GM18861 (cell line): ENCODE measurements around the gene VWA1.

ENCODE experiments used
- ATAC-seq: cut with Tn5 transposase; IDR thresholded peaks from one replicate; pipeline ENCODE4 v1.9.1; 2021; ENCODE audit not compliant: unreplicated experiment

The VWA1 gene

DNA sequence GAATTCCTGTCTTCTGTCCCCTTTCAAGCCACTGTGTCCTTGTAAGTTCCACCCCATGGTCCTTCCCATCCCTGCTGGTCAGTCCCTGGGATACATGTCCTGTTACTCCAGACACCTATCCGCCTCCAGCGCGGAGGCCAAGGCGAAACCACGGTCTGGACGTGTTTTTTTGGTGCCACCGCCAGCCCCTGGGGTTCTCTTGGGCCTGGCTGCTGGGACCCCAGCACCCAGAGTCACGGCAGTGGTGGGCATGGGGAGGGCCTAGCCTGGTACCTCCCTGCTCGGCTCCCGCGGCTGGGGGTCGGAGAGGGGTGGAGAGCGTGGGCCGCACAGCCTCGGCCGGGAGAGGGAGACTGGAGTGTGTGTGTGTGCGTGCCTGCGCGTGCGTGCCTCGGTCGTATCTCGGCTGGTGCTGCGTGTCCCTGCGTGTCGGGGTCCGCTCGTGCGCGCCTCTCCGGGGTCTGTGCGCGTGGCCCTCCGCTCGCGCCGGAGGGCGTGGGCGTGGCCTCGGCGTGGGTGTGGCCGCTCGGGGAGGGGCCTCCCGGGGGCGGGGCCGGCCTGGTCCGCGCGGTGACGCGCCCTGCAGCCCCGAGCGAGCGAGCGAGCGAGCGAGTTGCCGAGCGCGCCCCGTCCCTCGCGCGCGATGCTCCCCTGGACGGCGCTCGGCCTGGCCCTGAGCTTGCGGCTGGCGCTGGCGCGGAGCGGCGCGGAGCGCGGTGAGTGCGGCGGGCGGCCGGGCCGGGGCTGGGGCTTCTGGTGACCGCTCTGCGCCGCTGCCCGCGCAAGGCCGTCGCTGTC lies at the start of gene VWA1:
VWA1 (plus strand) TSS at position 585 of the 798 bp plus-strand sequence; CDS start at position 644, 59 bp downstream.
- ATAC-seq: no peak

DNA sequence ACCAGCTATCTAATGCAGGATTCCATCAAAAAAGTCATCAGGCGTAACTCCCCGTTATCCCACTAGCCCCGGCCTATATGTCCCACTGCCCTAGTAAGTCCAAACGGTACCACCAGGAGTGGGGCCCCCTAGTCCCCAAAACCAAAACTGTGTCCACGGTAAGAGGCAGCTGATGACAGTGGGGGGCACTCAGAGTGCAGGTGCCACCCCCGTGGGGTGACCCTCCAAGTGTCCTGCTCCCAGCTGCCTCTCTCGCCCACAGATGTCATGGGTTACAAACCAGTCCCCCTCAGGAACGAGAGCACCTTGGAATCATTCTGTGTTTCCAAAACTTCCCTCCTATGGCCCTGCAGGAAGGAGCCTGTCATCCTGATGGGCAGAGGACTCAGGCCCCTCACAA lies 49.6 kb upstream of the VWA1 start:
- no peak for ATAC-seq

- ATAC-seq: no peak
Observed at GRCh38 chr1:1387098-1388077, 48.1 kb upstream of the VWA1 start.

DNA sequence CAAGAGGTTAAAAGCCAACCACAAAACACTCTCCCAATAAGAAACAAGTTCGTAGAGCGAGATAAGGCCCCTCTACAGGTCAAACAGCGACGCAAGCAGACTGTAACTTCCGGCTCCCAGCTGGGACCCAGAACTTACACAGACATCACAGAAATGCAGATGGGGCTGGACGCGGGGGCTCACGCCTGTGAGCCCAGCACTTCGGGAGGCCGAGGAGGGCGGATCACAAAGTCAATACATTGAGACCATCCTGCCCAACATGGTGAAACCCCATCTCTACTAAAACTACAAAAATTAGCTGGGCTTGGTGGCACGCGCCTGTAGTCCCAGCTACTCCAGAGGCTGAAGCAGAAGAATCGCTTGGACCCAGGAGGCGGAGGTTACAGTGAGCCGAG lies 47.4 kb upstream of the VWA1 start:
- no peak for ATAC-seq

- ATAC-seq: no peak
Observed at GRCh38 chr1:1390675-1391074, 44.8 kb upstream of the VWA1 start.

GRCh38 chr1:1391225-1391624 lies 44.3 kb upstream of the VWA1 start:
- ATAC-seq: no peak

DNA sequence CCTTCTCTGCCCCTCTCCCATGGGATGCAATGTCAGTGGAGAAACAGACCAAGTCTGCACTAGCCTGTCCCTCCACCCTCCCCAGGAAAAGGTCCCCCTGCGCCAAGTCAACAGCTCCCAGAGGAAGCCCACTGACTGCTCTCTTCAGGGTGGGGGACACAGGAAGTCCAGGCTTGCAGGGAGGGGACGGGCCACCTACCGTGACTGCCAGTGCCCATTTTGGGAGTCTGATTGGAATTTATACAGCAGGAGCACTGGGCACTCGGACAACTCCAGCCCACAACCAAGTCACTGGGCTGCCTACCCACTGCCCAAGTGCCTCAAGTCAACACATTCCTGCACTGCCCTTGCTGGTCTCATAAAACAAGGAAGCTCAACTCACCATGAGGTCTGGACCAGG lies 42.5 kb upstream of the VWA1 start:
- no peak for ATAC-seq

GRCh38 chr1:1393428-1393827 lies 42.1 kb upstream of the VWA1 start:
- no peak for ATAC-seq

GRCh38 chr1:1394116-1394515 lies 41.4 kb upstream of the VWA1 start:
- no peak for ATAC-seq

DNA sequence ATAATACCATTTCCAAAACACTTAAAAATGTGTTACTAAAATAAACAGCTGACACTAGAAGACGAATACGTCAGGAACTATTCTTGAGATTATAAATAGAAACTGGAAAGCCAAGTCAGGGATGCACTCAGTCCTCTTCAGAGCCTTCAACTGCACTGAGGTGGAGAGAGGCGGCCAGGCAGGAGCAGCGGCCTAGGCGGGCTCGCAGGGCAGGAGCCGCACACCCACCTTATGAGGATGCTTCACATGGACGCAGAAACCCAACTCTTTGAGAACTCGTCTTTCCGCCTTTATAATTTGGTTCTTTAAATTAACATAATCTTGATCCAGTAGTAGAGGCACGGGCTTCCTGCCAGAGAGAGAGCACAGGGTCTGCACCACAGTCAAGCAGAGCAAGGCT lies 40.3 kb upstream of the VWA1 start:
- ATAC-seq: no peak

GRCh38 chr1:1397839-1398523 lies 37.5 kb upstream of the VWA1 start:
- ATAC-seq: no peak

DNA sequence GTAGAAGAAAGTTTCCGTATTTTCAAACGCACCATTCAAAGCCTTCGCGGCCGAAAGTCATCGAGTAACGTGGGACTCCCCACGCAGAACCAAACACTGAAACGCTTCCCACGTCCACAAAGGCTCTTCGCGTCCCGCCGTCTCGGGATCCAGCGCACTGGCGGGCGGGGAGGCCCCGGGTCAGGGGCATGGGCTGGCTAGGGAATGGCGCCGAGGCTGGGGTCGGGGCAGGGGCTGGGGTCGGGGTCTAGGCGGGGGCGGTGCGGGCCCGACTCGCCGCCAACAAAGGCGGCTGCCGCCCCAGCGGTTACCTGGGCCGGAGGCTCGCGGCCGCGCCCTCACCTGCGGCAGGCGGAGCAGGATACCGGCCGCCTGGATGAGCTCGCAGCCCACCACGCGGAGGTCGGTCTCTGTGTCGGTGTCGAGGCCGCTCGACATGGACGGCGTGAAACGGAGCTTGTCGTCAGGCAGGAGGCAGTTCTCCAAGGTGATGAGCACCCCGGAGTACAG lies 36.8 kb upstream of the VWA1 start:
- ATAC-seq: peak; percentile 11

DNA sequence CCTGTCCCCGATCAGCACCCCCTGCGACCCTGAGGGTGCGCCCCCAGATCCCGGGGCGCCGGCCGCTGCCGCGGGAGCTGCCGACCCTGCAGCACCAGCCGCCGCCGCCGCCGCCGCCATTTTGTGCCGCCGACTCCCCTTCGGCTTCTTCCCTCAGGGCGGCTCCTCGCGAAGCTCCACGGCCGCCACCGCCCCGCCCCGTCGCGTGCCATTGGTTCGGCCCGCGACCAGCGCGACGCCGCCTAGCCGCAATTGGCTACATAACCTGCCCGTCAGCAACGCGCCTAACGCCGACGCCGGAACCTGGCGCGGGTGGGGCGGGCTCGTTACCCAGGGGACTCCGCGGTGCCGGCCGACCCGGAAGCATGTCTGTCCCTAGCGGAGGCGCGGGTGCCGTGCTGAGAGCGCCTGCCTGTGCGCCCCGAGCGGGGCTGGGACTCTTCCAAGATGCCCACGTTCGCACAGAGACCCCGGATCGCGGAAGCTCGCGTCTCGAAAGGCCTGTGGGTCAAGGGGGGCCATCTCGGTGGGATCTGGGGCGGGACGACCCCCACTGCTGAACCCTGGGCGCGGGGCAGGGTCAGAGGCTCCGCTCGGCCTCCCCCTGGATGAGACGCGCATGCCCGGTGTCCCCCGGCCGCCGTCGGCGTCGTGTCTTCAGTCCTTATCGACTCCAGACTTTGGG lies 36.2 kb upstream of the VWA1 start, which contains the start of gene CCNL2:
CCNL2 (minus strand) TSS at position 149 of the 685 bp plus-strand sequence; CDS start at position 120, 29 bp downstream.
- ATAC-seq: peak; percentile 87

GRCh38 chr1:1399872-1400575 lies 35.5 kb upstream of the VWA1 start:
- no peak for ATAC-seq

DNA sequence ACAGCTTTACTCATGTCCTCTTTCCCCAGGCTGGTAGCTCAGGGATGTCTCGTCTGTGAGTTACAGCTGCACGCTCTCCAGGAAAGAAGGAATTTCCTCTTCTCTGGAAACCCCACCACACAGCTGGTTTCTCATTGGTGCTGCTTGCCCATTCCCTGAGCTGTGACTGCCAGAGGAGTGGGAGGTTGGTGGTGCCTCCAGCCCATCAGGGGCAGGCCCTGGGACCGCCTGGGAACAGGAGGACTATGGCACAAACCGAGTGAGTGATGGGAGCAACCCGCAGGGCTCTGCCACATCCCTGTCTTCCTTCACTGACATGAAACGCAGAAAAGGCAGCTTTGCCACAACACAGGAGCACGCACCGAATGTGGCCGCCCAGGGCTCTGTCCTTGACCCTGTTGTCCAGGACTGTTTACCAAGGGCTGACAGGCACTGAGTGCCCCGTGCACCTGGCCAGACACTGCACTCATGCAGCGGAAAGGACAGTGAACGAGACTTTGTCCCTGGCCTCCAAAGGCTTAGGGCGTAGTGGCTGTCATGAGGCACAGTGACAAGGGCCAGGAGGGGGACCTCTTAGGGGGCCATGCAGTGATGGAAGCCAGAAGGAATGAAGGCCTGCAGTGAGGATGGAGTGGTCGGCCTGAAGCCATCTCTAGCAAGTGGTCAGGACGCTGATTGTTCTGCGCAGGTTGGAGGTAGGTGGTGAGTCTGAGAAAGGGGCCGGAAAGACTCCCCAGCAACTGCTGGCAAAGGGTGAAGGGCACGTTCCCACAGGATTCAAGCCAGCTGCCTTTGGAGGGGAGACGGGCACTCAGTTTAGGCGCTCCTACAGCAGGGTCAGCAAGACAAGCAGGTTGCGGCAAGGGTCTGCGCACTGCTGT lies 34.7 kb upstream of the VWA1 start:
- no peak for ATAC-seq

DNA sequence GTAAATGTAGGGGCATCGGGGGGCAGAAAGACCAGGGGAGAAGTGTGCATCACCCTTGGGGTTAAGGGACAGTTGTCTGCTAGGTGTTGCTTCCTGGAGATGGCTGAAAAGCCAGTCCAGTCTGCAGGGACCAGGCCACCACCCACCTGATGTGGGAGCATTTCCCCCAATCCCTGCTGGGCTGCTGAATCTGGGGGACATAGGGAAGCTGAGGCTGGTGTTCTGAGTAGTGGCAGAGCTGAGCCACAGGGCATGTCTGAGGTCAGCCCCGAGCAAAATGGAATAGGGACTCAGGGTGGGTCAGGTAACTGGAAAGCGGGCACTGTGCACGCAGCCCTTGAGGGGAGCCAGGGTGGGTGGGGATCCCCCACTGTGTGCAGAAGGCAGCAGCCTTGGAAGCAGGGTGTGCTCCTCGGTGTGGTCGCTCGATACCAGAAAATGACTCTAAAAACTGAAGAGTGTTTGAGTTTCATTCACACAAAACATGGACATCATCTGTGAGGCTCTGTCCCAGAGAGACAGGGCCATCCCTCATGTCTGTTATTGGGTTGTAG lies 34.0 kb upstream of the VWA1 start:
- no peak for ATAC-seq

GRCh38 chr1:1402072-1402900 lies 33.2 kb upstream of the VWA1 start:
- no peak for ATAC-seq
